Parathyroid adenoma (tissue), 2 donors: ENCODE data around the gene WASF3.

ENCODE experiments used
- H2AFZ ChIP-seq: fragments of 300-600 bp; sonication (generic); one replicate; pipeline ENCODE4 v1.7.0; 2017; ENCODE audit warnings: antibody characterized with exemption, mild to moderate bottlenecking
- H3K27ac ChIP-seq: fragments of 300-600 bp; sonication (generic); one replicate; pipeline ENCODE4 v1.7.0; 2017
- H3K27me3 ChIP-seq: fragments of 300-600 bp; sonication (generic); one replicate; pipeline ENCODE4 v1.7.0; 2017; ENCODE audit warnings: low read length; ENCODE audit not compliant: control insufficient read depth, insufficient read depth
- H3K36me3 ChIP-seq: fragments of 300-600 bp; sonication (generic); one replicate; pipeline ENCODE4 v1.7.0; 2017; ENCODE audit warnings: low read length; ENCODE audit not compliant: control insufficient read depth, insufficient read depth
- H3K4me1 ChIP-seq: fragments of 300-600 bp; sonication (generic); one replicate; pipeline ENCODE4 v1.7.0; 2017; ENCODE audit warnings: control low read depth
- H3K4me2 ChIP-seq: fragments of 300-600 bp; sonication (generic); one replicate; pipeline ENCODE4 v1.7.0; 2017; ENCODE audit warnings: low read length
- H3K4me3 ChIP-seq: fragments of 300-600 bp; sonication (generic); one replicate; pipeline ENCODE4 v1.7.0; 2017; ENCODE audit warnings: low read depth, low read length
- H3K79me2 ChIP-seq: fragments of 300-600 bp; sonication (generic); one replicate; pipeline ENCODE4 v1.7.0; 2017; ENCODE audit warnings: control low read depth
- H3K9ac ChIP-seq: fragments of 300-600 bp; sonication (generic); one replicate; pipeline ENCODE4 v1.7.0; 2017; ENCODE audit warnings: mild to moderate bottlenecking
- H3K9me3 ChIP-seq: fragments of 300-600 bp; sonication (generic); one replicate; pipeline ENCODE4 v1.7.0; 2017; ENCODE audit warnings: low read length; ENCODE audit not compliant: control insufficient read depth
- CTCF ChIP-seq: fragments of 300-600 bp; sonication (generic); IDR thresholded peaks from one replicate; pipeline ENCODE4 v1.7.0; 2017; ENCODE audit warnings: antibody characterized with exemption, mild to moderate bottlenecking
- donor health status: primary hyperparathyroidism.

Gene WASF3

GRCh38 chr13:26697069-26697955 is 139.8 kb downstream of the WASF3 start:
- H3K79me2 ChIP-seq, result no peaks in the 10 kb centered on the region
- TF ChIP-seq CTCF, result no peak
- no peaks in the 10 kb centered on the region for H3K36me3 ChIP-seq
- H3K27me3 ChIP-seq, result no peaks in the 10 kb centered on the region
- H3K4me2 ChIP-seq, result no peak overlapping the region
- H3K9me3 ChIP-seq, result no peaks in the 10 kb centered on the region
- H3K4me3 ChIP-seq, result no peak overlapping the region
- H3K4me1 ChIP-seq, result no peaks in the 10 kb centered on the region
- no peak overlapping the region for H3K9ac ChIP-seq
- H2AFZ ChIP-seq, result no peak overlapping the region
- H3K27ac ChIP-seq, result no peak overlapping the region

- peak; percentile 87 for TF ChIP-seq CTCF
- Histone ChIP-seq H3K9ac (no peak overlapping the region), H3K4me3 (no peak overlapping the region)
These were observed 141.1 kb downstream of the WASF3 start for GRCh38 chr13:26698392-26699196.

GRCh38 chr13:26699197-26699490 is 141.7 kb downstream of the WASF3 start:
- no peaks in the 10 kb centered on the region for H3K79me2 ChIP-seq
- no peak overlapping the region for H3K27ac ChIP-seq
- no peak for TF ChIP-seq CTCF
- H2AFZ ChIP-seq, result no peak overlapping the region
- H3K36me3 ChIP-seq, result no peaks in the 10 kb centered on the region
- no peaks in the 10 kb centered on the region for H3K27me3 ChIP-seq
- H3K4me3 ChIP-seq, result no peak overlapping the region
- H3K4me1 ChIP-seq, result no peaks in the 10 kb centered on the region
- no peak overlapping the region for H3K9ac ChIP-seq
- H3K9me3 ChIP-seq, result no peaks in the 10 kb centered on the region
- no peak overlapping the region for H3K4me2 ChIP-seq

More at GRCh38 chr13:26698392-26699196, 141.1 kb downstream of the WASF3 start:
- Histone ChIP-seq H3K4me1 (no peaks in the 10 kb centered on the region), H3K27ac (no peak overlapping the region), H3K9me3 (no peaks in the 10 kb centered on the region), H3K36me3 (no peaks in the 10 kb centered on the region), H3K4me2 (no peak overlapping the region), H2AFZ (peak overlapping the region; percentile 30), H3K79me2 (no peaks in the 10 kb centered on the region), H3K27me3 (no peaks in the 10 kb centered on the region)

- TF ChIP-seq CTCF, result no peak
These were observed 148.1 kb downstream of the WASF3 start for GRCh38 chr13:26705536-26705935.

More at GRCh38 chr13:26705536-26705935, 148.1 kb downstream of the WASF3 start:
- no peak overlapping the region for H3K4me3 ChIP-seq
- H3K27me3 ChIP-seq, result no peaks in the 10 kb centered on the region
- no peak overlapping the region for H3K4me2 ChIP-seq
- H3K9me3 ChIP-seq, result no peaks in the 10 kb centered on the region
- no peaks in the 10 kb centered on the region for H3K79me2 ChIP-seq
- no peaks in the 10 kb centered on the region for H3K4me1 ChIP-seq
- no peak overlapping the region for H2AFZ ChIP-seq
- H3K27ac ChIP-seq, result no peak overlapping the region
- no peaks in the 10 kb centered on the region for H3K36me3 ChIP-seq
- H3K9ac ChIP-seq, result no peak overlapping the region
